Lower leg skin (tissue), 4 donors: ENCODE results near the gene EYA2. TPM values are rescaled to one million over a fixed set of nuclear protein-coding genes. Genes with fewer than 3 reads are reported as not detected.

ENCODE experiments used
- DNase-seq, 2 donors: peaks; one replicate each; pipeline ENCODE4 v3.0.0-alpha.2; 2019; ENCODE audit warnings: low spot score in 2 of 2
- H3K4me3 ChIP-seq: fragments of 200-600 bp; sonication (generic); 2 replicates; pipeline ENCODE4 v1.5.1; 2017; ENCODE audit warnings: mild to moderate bottlenecking, low read depth; ENCODE audit not compliant: poor library complexity, severe bottlenecking
- POLR2A ChIP-seq, 2 donors: fragments of 450-650 bp; IDR thresholded peaks; one replicate each; pipeline ENCODE4 v1.6.1; 2016 to 2017; ENCODE audit warnings: antibody characterized with exemption in 2 of 2, mild to moderate bottlenecking in 1 of 2, moderate library complexity in 1 of 2
- WGBS, 2 donors: methylation state at CpG; one replicate each; pipeline ENCODE4 v1.1.5; 2018; 5-methylcytosine and 5-hydroxymethylcytosine counted together
- intact Hi-C: fragments of 100-400 bp; cut with DNase I; formaldehyde crosslinking; loops from one replicate; pipeline ENCODE4 v1.15.0; 2023; ENCODE audit warnings: low total_unique reads
- total RNA-seq, 4 donors: library from RNA; depleted of rRNA; stranded (reverse); fragments of >200 nt; gene quantifications; one replicate each; pipeline ENCODE4 v1.1.0, GENCODE V29; 2016
- TF ChIP-seq, protein P1 (sequence below), 3 donors: fragments of 450-650 bp; IDR thresholded peaks; one replicate each; pipeline ENCODE4 v1.5.1; 2016; ENCODE audit warnings: antibody characterized with exemption in 3 of 3, mild to moderate bottlenecking in 3 of 3, moderate library complexity in 2 of 3

The EYA2 gene
- total RNA-seq, 4 donors from 2014 or later, result 0.63 to 6.1 (median 3.3) TPM

DNA sequence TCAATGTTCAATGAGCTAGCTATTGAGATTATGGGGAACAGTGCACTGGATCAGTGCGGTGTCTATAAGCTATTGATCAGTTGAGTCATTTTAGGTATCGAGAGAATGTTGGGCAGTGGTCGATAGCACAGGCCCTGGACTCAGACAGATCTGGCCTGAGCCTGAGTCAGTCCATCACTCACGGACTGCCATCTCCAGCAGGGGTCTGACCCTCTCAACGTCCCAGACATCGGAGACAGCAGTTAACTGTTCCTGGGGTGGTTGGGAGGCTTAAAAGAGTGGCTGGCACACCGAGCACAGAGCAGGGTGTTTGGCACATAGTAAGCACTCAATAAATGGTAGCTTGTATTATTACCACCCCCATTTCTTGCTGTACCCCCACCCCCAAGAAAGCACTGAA, 9.3 kb downstream of the EYA2 start:
- WGBS, 2 donors, result 69 to 71% methylated on average over 7 of the region's 7 CpGs
- TF ChIP-seq, protein P1, sequence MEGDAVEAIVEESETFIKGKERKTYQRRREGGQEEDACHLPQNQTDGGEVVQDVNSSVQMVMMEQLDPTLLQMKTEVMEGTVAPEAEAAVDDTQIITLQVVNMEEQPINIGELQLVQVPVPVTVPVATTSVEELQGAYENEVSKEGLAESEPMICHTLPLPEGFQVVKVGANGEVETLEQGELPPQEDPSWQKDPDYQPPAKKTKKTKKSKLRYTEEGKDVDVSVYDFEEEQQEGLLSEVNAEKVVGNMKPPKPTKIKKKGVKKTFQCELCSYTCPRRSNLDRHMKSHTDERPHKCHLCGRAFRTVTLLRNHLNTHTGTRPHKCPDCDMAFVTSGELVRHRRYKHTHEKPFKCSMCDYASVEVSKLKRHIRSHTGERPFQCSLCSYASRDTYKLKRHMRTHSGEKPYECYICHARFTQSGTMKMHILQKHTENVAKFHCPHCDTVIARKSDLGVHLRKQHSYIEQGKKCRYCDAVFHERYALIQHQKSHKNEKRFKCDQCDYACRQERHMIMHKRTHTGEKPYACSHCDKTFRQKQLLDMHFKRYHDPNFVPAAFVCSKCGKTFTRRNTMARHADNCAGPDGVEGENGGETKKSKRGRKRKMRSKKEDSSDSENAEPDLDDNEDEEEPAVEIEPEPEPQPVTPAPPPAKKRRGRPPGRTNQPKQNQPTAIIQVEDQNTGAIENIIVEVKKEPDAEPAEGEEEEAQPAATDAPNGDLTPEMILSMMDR (IDR thresholded peaks at IDR 0.05), result no peak
- TF ChIP-seq POLR2A (IDR thresholded peaks at IDR 0.05), result no peak
- no peak for DNase-seq
- H3K4me3 ChIP-seq, result no peak overlapping the region
- intact Hi-C loops, result no loop called here

DNA sequence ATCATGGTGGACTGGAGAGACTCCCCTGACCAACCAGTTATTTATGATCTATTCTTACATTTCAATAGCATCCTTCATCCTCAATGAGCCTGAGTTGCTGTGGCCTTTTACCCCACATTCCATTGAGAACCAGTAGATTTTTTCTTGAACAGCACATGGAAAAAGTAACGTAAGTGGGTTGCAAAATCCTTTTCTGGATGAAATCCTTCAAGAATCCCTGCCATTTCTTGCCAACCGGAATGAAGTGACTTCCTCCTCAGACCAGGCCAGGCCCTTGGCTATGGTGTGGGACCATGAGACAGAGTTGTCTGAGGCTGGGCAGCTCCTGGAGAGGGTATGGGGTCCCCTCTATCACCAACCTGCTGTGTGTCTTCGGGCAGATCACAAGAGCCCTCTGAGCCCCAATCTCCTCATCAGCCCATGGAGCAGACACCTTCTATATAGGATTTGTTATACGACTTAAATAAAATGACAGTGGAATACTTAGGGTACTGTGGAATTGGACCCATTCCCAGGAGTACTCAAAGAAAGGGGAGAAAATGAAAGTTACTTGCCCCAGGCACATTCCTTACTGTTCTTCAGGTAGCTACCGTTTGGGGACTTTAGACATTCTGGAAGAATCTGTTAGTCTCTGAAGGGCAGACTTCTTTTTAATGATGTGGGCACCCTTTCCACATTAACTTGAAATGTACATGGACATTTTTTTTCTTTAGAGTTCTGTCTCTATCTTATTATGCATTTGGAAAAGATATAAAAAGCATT, 10.9 kb downstream of the EYA2 start:
- WGBS, 2 donors, result 44 to 46% methylated on average over 5 of the region's 5 CpGs
- no peak overlapping the region for H3K4me3 ChIP-seq
- no peak for DNase-seq
- intact Hi-C loops, result no loop called here
- TF ChIP-seq, protein P1 (IDR thresholded peaks at IDR 0.05), result no peak
- no peak for TF ChIP-seq POLR2A (IDR thresholded peaks at IDR 0.05)

DNA sequence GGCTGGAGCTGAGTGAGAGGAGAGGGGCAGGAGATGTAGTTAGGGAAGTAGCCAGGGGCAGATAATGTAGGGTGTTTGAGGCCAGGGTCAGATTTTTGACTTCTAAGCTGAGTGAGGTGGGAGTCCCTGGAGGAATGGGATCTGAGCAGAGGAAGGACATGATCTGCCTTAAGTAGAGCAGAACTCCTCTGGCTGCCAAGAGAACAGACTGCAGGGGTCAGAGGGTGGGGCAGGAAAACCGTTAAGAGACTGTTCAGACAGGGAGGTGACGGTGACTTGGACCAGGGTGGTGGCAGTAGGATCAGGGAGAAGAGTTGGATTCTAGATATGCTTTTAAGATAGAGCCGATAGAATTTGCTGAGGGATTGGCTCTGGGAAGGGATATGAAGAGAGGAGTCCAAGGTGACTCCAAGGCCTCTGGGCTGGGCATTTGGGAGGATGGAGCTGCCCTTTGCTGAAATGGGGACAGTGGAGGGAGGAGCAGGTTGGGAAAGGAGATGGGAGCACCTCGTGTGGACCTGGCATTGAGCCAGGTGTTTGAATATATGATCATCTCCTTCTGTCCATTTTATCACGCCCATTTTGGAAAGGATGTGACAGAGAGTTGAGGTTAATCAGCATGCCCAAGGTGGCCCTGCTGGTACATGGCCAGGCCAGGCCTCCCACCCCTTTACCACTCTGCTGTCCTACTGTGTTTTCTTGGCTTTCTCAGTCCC, 18.8 kb downstream of the EYA2 start:
- intact Hi-C loops, result no loop called here
- 62 to 63% methylated on average over 5 of the region's 5 CpGs for WGBS, 2 donors
- H3K4me3 ChIP-seq, result no peak overlapping the region
- TF ChIP-seq, protein P1 (IDR thresholded peaks at IDR 0.05), result no peak
- TF ChIP-seq POLR2A (IDR thresholded peaks at IDR 0.05), result no peak
- no peak for DNase-seq

DNA sequence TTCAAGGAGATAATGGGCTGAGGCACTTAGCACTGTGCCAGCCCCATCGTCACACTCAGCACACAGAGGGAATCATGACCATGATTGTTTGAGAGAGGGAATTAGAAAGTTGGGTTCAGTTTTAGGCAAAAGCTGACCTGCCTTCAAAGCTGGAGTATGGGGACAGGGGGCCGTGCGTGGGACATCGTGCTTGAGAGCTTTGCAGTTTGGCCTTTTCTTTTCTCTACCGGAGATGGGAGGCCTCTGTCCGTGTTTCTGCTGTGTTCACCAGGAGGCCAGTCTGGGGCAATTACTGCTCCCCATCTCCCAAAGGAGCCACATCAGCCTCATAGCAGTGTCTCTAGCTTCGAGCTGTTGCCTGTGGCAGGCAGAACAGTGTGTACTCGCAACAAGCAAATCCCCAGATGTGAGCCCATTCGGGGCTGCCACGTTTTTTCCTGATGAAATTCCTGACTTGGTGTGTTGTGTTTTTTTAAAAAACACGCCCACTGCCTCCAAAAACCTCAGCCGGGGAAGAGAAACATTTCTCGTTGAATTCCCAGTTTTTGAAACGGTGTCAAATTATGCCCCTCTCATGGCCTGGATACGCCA, 20.2 kb downstream of the EYA2 start:
- intact Hi-C loops, result no loop called here
- no peak for DNase-seq
- WGBS, 2 donors, result 63 to 66% methylated on average over 15 of the region's 15 CpGs
- TF ChIP-seq, protein P1 (IDR thresholded peaks at IDR 0.05), result no peak
- TF ChIP-seq POLR2A (IDR thresholded peaks at IDR 0.05), result no peak
- H3K4me3 ChIP-seq, result no peak overlapping the region

DNA sequence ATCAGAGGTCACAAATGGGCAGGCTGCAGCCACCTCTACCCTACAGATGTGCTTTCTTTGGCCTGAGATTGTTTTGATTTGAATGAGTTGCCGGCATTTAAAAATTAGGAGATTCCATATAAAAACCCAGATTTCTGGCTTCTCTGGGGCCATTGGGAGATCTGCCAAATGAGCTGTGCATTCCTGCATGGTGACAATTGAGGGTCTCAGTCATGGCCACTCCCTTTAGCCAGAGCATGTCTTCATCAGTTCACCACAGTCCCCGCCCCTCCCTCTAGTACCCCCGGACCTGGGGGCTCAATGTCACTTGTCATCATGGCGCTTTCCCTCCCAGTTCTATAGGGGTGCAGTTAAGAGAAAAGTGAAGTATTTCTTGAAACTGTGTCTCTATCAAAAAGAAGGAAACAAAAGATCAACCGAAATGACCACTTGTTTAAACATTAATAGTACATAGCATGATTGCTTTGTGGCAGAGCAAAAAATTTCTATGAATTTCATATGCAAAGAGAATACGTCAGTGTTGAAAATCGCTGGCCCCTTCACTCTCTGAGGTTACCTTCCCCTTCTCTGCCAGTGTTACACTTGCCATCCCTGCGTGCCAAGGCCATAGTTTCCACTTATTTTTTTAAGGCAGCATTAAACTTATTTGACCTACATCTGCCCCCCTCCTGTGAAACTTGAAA, 21.1 kb downstream of the EYA2 start:
- TF ChIP-seq, protein P1 (IDR thresholded peaks at IDR 0.05), result no peak
- TF ChIP-seq POLR2A (IDR thresholded peaks at IDR 0.05), result no peak
- DNase-seq, result peak in 1 of 2 donors; percentile 52
- 72 to 75% methylated on average over 8 of the region's 8 CpGs for WGBS, 2 donors
- intact Hi-C loops, result no loop called here
- H3K4me3 ChIP-seq, result no peak overlapping the region
